ENCODE results near the gene ASXL1. TPM values are rescaled to one million over a fixed set of nuclear protein-coding genes. Genes with fewer than 3 reads are reported as not detected.

ASXL1 gene
- polyA plus RNA-seq, 2 of the 4 experiments (the other 2 are of a cell fraction): 35.7 to 36.0 TPM

GRCh38 chr20:32441638-32442037 lies 83.5 kb downstream of the ASXL1 start:
- no peak overlapping the region for H3K4me2 ChIP-seq
- peaks cover 5% of the 10 kb centered on the region; the same call in 1 of the 3 replicates for H3K4me1 ChIP-seq
- no peaks in the 10 kb centered on the region for H3K9me3 ChIP-seq
- ChIA-PET CTCF (interaction anchor here (1.5 to 11.0 kb wide), 4 partner anchors 10 to 211 kb away, joined by 3 to 82 read pairs (median 5); no protein-coding TSS in a partner anchor), POLR2A (no interaction called here)
- DNase-seq (ENCODE audit: low read depth in 1 of 2, low spot score in 1 of 2) (no peak), FAIRE-seq (no peak), ATAC-seq (no peak)
- H3K4me3 ChIP-seq: no peak overlapping the region
- H3K27ac ChIP-seq: no peak overlapping the region
- no peak for TF ChIP-seq JUNB (IDR thresholded peaks at IDR 0.05)
- TF ChIP-seq HOXB5 (CRISPR knock-in tag; IDR thresholded peaks at IDR 0.05): no peak
- TF ChIP-seq CTCF (IDR thresholded peaks at IDR 0.05): no peak
- TF ChIP-seq POLR2AphosphoS2 (conservative IDR thresholded peaks at IDR 0.05; ENCODE audit: low read length): no peak
- no peak for TF ChIP-seq RARB (CRISPR knock-in tag; IDR thresholded peaks at IDR 0.05)
- no peak for TF ChIP-seq HES2 (IDR thresholded peaks at IDR 0.05)
- TF ChIP-seq HEYL (CRISPR knock-in tag; IDR thresholded peaks at IDR 0.05): no peak
- TF ChIP-seq HOXA7 (CRISPR knock-in tag; IDR thresholded peaks at IDR 0.05): no peak
- no peak for TF ChIP-seq EP300 (IDR thresholded peaks at IDR 0.05)
- TF ChIP-seq ZNF302 (CRISPR knock-in tag; IDR thresholded peaks at IDR 0.05): no peak
- TF ChIP-seq MAFK (IDR thresholded peaks at IDR 0.05; ENCODE audit: partially characterized antibody): no peak
- no peak for TF ChIP-seq REST (IDR thresholded peaks at IDR 0.05)
- 92% methylated on average over 4 of the region's 4 CpGs for WGBS (ENCODE audit: missing lambda C conversion rate)

GRCh38 chr20:32442630-32443373 lies 84.7 kb downstream of the ASXL1 start:
- no peak overlapping the region for H3K4me2 ChIP-seq
- H3K27ac ChIP-seq: no peak overlapping the region
- ATAC-seq (no peak), DNase-seq (ENCODE audit: low read depth in 1 of 2, low spot score in 1 of 2) (no peak), FAIRE-seq (no peak)
- WGBS (ENCODE audit: missing lambda C conversion rate): 73% methylated on average over 10 of the region's 10 CpGs
- ChIA-PET POLR2A (no interaction called here), CTCF (interaction anchor here (0.6 to 11.0 kb wide), 3 partner anchors 13 to 106 kb away, joined by 3 to 82 read pairs (median 4); no protein-coding TSS in a partner anchor)
- no peaks in the 10 kb centered on the region for H3K9me3 ChIP-seq
- TF ChIP-seq ESRRA (IDR thresholded peaks at IDR 0.05; ENCODE audit: borderline replicate concordance, low read length) (no peak), E2F6 (IDR thresholded peaks at IDR 0.05; ENCODE audit: borderline replicate concordance, low read depth) (no peak), HOXA7 (CRISPR knock-in tag; IDR thresholded peaks at IDR 0.05) (no peak), RCOR1 (IDR thresholded peaks at IDR 0.05; ENCODE audit: low read depth, low read length) (no peak)
- H3K4me1 ChIP-seq: peaks cover 5% of the 10 kb centered on the region; the same call in 1 of the 3 replicates
- H3K4me3 ChIP-seq: no peak overlapping the region
